Fibroblast of lung (primary cell): ENCODE results near the gene PKIB.

Experiments used
- EZH2 ChIP-seq: IDR thresholded peaks from 2 replicates; pipeline ENCODE4 v1.5.1; 2012; ENCODE audit warnings: low read length, control low read depth, mild to moderate bottlenecking; ENCODE audit errors: missing control alignments
- TF ChIP-seq, protein P1 (sequence below), 2 donors: IDR thresholded peaks in 1 of 2; conservative IDR thresholded peaks in 1 of 2; 1 replicate in 1 of 2; 2 replicates in 1 of 2; pipeline ENCODE4 v1.5.1; 2011 to 2012; ENCODE audit warnings: low read length in 2 of 2, control low read depth in 1 of 2, inconsistent platforms in 1 of 2, low read depth in 1 of 2, mild to moderate bottlenecking in 1 of 2

DNA sequence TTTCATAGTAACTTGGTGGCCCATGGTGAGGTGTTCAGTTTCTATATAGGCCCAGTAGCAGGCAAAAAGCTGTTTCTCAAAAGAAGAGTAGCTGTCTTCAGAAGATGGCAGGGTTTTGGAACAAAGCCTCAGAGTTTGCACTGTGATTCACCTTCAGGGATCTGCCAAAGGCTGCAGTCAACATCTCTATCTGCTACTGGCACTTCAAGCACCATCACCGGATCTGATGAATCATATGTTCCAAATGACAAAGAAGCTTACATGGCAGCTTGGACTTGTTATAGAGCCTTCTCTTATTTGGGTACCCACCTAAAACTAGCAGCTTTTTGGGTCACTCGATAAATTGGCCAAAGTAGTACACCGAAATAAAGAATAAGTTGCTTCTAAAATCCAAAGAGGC lies 39.5 kb downstream of the PKIB start:
- TF ChIP-seq, protein P1, sequence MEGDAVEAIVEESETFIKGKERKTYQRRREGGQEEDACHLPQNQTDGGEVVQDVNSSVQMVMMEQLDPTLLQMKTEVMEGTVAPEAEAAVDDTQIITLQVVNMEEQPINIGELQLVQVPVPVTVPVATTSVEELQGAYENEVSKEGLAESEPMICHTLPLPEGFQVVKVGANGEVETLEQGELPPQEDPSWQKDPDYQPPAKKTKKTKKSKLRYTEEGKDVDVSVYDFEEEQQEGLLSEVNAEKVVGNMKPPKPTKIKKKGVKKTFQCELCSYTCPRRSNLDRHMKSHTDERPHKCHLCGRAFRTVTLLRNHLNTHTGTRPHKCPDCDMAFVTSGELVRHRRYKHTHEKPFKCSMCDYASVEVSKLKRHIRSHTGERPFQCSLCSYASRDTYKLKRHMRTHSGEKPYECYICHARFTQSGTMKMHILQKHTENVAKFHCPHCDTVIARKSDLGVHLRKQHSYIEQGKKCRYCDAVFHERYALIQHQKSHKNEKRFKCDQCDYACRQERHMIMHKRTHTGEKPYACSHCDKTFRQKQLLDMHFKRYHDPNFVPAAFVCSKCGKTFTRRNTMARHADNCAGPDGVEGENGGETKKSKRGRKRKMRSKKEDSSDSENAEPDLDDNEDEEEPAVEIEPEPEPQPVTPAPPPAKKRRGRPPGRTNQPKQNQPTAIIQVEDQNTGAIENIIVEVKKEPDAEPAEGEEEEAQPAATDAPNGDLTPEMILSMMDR (conservative IDR thresholded peaks at IDR 0.05 in 1 of 2, IDR thresholded peaks at IDR 0.05 in 1 of 2; ENCODE audit: low read depth in 1 of 2, low read length in 2 of 2), result no peak
- no peak for TF ChIP-seq EZH2
